ENCODE results near the gene AGAP1.
"Not testable (repeated sequence)": the region's sequence is repeated elsewhere in the genome, so short reads cannot be mapped to it uniquely, and the experiment has no call there.

DNA sequence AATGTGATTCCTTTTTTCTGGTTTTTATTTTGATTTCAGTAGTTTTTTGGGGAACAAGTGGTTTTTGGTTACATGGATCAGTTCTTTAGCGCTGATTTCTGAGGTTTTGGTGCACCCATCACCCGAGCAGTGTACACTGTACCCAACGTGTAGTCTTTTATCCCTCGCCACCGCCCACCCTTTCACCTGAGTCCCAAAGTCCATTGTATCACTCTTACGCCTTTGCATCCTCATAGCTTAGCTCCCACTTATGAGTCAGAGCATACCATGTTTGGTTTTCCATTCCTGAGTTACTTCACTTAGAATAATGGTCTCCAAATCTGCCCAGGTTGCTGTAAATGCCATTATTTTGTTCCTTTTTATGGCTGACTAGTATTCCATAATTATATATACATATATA lies 453.2 kb downstream of the AGAP1 start:
- not testable (repeated sequence) for TF ChIP-seq POLR2A (IDR thresholded peaks at IDR 0.05)
- TF ChIP-seq, protein P1, sequence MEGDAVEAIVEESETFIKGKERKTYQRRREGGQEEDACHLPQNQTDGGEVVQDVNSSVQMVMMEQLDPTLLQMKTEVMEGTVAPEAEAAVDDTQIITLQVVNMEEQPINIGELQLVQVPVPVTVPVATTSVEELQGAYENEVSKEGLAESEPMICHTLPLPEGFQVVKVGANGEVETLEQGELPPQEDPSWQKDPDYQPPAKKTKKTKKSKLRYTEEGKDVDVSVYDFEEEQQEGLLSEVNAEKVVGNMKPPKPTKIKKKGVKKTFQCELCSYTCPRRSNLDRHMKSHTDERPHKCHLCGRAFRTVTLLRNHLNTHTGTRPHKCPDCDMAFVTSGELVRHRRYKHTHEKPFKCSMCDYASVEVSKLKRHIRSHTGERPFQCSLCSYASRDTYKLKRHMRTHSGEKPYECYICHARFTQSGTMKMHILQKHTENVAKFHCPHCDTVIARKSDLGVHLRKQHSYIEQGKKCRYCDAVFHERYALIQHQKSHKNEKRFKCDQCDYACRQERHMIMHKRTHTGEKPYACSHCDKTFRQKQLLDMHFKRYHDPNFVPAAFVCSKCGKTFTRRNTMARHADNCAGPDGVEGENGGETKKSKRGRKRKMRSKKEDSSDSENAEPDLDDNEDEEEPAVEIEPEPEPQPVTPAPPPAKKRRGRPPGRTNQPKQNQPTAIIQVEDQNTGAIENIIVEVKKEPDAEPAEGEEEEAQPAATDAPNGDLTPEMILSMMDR (IDR thresholded peaks at IDR 0.05): not testable (repeated sequence)
